ENCODE data around the gene PTPN14. TPM values are rescaled to one million over a fixed set of nuclear protein-coding genes. Genes with fewer than 3 reads are reported as not detected.

The PTPN14 gene
- total RNA-seq, 1 donor from 2014 or later: 20.7 TPM

DNA sequence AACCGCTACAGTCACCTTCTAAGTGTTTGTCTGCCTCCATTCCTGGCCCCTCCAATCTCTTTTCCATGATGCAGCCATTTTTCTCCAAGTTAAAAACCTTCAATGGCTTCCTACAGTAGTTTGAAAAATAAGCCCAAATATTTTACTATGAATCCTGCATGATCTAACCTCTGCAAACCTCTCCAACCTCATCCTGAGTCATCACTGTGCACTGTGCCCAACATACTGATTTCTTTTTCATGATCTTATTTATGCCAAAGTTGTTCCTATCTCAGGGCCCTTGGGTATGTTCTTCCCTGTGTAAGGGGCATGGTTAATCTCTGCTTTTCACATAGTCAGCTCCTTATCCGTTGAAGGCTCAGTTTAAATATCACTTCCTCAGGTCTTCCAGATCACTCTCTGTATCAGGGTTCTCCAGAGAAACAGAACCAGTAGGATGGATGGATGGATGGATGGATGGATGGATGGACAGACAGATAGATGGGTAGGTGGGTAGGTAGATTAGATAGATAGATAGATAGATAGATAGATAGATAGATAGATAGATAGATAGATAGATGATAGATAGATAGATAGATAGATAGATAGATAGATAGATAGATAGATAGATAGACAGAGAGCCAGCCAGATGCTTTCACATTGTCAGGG lies 18.1 kb upstream of the PTPN14 start:
- intact Hi-C loops (cut with micrococcal nuclease): no loop called here

DNA sequence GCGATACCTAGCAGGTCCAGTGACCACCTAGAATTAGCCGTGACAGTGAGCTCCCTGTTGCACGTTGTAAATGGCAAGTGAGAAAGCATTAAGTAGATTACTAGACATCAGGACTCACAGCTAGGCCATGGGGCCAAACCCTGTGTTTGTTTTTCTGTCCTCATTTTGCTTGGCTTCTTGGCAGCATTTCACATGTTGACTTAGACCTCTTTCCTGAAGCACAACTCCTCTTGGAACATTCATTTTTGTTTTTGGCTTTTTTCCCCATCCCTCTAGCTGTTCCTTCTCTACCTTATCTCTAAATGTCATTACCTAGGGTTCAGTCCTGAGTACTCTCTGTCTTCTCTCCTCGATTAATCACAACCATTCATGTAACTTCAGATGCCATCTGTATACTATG lies 16.9 kb upstream of the PTPN14 start:
- intact Hi-C loops (cut with micrococcal nuclease): no loop called here

DNA sequence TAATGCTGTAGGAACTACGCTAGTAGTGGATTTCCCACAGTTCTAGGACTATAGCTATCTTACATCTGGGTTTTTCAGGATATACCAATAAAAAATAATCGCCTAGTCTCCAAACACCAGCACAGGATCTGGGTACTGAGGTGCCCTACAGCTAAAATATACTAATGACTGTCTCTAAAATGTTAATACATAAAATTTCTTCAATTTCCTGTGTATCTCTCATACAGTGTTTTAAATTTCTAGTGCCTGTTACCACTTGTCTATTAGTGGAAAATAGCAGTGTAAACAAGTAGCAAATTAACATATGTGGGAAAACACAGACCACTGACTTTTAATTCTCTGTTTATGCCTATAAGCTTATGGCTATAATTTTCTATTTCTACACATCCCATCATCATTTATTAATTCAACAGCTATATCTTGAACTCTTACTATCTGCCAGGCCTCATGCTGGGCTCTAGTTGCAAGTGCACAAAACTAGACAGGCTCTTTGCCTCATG lies 16.1 kb upstream of the PTPN14 start:
- intact Hi-C loops (cut with micrococcal nuclease): no loop called here

DNA sequence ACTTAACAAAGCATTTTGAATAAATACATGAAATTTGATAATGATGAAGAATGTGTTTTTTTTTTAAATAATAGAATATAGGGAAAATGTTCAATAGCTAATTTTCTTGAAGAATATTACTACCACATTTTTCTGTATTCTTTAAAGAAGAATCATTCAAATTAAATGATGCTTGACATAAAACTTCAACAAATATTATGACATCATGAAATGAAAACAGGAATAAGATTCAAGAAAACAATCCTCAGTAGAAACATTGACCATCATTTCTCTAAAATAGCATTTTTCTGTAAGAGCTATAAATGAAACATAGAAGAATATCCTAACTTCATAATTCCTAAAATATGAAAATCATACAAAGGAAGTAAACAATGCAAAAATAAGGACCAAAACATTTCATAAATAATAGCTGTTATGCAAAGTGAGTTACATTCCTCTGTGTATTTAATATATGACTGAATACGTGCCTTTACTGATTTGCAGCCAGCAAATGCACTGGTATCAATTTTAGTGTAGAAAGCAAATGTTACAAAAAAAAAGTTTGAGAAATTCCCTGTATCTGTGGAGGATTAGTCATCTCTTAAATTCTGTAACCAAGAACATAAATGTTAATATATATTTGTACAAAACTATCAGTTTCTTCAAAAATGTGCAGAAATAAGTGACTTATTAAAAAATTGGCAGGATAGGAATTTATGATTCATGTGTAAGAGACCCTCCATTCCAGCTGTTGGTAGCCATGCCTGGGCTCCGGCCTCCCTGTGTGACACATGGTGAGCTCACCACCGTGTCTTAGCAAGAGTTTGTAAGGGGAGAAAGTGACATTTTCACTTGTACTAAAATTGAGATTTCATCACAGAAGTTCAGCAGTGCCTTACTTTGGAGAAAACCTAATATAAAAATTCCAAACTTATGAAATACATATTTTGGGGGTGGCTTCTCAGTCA lies 15.0 kb upstream of the PTPN14 start:
- intact Hi-C loops (cut with micrococcal nuclease): no loop called here

DNA sequence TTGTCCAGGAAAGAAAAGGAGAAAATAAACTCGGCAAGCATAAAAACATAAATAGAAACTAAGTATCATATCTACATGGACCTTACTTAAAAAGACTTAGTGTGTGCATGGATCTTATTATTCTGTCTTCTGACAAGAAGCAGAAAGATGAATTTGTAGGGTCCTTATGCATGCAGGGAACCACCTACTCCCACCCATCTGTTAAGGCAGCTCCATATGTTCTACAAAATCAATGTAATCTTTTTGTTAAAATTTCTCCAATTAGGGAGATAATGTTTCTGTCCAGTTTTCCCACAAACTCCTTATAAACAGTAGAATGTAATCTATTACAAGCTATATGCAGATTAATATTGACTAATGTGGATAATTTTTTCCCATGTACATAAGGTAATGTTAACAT lies 13.9 kb upstream of the PTPN14 start:
- intact Hi-C loops (cut with micrococcal nuclease): no loop called here

DNA sequence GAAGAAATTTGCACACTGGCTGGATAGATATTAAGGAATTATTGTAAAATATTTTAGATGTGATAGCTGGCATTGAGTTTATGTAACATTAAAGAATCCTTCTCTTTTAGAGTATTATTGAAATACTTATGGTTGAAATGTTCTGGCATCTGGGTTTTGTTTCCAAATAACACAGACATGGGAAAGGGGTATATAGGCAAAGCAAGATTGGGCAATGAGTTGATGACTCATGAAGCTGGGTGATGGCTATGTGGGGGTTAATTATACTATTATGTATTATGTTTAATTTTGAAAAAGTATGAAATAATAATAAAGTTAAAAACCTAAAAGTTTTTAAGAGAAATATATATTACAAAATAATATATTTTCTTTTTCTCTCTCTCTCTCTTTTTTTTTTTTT lies 12.5 kb upstream of the PTPN14 start:
- intact Hi-C loops (cut with micrococcal nuclease): no loop called here

DNA sequence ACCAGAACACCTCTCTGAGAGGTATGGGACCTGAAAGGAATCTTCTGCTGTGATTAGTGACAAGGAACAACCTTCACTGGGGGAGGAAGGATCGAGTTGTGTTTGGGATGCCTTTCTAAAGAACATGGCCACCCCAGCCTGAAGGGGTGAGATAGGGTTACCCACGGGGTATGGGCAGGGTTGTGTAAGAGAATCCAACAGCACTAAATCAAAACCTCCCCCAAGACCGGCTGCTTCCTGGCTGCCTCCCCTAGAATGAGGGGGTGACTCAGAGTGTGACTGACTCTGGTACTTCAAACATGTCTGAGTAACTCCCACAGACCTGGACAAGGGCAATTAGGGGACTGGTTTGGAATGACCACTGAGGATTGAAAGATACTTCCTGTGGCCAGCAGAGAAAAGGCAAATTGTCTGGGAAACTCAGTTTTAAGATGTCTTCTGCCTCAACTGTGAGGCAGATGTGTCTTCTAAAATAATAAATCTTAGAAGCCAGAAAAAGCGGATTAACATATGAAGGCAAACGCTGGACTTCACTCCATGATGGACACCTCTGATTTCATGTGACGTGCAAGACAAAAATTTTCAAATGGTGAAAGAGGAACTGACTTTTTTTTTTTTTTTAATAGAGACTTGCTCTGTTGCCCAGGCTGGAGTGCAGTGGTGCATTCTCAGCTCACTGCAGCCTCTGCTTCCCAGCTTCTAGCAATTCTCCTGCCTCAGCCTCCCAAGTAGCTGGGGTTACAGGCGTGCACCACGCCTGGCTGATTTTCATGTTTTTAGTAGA lies 6.7 kb upstream of the PTPN14 start:
- intact Hi-C loops (cut with micrococcal nuclease): no loop called here

DNA sequence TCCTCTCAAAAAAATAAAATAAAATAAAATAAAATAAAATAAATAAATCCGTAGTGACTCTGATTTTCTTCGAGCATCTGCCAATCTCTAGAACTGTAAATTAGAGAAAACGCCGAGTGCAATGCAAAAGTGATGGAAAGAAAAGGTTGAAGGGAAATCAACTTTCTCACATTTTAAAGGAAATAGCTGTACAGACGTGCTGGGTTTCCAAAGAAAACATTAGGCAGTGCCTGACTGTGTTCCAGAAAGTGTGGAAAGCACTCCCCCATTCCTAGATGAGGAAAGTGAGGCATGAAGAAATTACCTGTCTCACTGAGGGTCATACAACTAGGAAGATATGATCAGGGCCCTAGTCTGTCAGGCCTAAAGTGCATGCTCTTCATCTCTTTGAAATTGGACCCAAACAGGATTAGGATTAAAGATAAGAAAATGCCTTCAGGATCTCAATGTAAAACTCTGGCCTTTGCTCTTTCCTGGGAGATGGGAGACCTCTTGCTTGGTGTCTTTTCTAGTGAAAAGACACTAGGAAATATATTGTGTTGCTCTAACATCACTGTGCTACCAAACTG lies 1.8 kb upstream of the PTPN14 start:
- intact Hi-C loops (cut with micrococcal nuclease): loop anchor here (5.0 kb wide), 1 partner anchor 111 kb away; no protein-coding TSS in a partner anchor

DNA sequence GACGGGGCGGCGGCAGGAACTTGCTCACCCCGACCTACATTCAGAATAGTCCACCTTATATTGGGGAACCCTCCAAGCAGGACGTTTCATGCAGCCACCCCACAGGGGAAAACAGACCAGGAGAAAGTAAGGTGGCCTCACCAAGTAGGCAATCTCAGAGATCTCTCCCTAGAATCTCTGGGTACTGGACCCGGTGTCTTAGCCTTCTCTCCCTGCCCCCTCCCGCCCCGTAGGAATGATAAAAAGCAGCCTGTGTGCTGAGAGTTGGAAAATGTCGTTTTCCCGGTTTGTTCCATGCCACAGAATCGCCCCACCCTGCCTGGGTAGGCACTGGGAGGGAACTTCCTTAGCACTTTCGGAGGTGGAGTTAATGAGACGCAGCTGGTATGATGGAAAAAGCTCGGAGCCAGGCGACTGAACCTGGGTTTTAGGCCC lies 789 bp upstream of the PTPN14 start:
- intact Hi-C loops (cut with micrococcal nuclease): loop anchor here (1.0 to 5.0 kb wide), 2 partner anchors 51 to 110 kb away; partner anchors contain the start of gene CENPF

DNA sequence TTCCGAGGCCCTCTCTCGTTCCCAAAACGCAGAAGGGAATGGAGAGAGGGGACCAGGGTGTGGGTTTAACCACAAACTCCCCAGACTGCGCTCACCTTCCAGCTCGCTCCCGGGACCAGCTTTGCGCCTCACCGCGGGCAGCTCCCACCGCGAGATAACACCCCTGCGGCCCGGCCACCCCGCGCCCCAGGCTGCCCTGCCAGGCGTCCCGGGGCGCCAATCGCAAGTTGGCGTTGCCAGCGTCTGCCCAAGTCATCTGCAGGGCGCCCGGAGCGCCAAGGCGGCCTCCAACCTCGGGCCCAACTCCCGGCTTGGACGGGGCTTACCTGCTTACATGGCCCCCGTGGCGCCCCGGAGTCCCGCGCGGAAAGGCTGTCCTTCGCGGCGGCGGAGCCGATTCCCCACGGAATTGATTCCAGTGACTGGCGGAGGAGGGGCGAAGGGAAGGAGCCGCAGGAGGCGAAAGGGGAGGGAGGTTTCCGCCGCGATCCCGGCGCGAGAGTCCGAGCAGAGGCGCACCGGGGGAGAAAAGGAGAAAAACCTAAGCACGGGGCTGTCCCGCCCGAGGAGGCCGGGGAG lies 456 bp downstream of the PTPN14 start:
- intact Hi-C loops (cut with micrococcal nuclease): loop anchor here (1.0 to 5.0 kb wide), 3 partner anchors 34 to 163 kb away; no protein-coding TSS in a partner anchor

DNA sequence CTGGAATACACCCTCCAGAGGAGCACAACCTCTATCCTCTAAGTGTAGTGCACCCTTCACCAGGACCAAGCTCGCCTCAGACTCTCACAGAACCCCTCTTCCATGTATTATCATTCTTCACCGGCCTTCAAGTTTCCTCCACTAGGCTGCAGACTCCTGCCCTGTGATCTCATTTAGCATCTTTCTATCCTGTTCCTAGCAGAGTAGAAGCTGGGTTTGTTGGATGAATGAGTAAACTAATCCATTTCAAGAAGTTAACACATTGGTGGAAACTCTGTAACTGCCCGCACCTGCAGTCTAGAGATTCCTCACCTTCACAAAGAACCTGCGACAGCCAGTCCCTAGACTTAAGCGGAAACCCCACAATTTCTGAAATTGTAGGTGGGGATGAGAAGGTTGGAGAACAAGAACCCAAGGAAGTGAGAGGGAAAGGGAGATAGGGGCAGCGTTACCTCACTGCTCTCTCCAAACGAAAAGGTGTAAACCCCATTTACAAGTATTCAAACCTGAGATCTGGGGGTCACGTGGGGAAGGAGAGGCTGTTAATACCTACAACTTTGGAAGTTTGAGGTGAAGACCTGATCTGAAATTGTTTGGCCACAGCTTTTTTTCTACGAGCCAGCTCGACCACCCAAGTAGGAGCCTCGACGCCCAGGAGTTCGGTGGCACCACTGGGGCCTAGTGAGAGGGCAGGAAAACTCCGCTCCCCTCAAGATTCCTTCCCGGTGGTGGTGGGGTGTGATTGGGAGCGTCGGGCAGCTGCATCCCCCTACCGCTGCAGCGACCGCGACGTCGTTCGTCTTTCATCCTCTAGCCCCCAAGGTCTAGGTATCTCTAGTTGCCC lies 1.2 kb downstream of the PTPN14 start:
- intact Hi-C loops (cut with micrococcal nuclease): loop anchor here (2.0 to 5.0 kb wide), 2 partner anchors 35 to 108 kb away; no protein-coding TSS in a partner anchor

DNA sequence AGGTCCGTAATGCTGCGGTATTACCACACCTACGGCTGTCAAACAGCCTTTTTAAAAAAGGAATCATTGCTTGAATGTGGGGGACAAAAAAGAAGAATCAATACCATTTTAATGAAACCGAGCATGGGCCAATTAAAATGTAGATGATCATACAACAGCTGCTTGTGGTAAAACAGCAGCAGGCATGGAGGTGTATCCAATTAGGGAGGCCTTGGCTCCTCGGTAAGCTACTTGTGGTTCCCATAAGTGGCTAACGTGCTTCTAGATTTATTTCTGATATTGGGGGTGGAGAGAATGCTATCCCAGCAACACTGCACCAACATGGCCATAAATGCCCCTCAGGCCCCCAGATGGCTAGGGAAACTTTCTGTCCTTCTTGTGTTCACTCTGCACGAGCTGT lies 1.8 kb downstream of the PTPN14 start:
- intact Hi-C loops (cut with micrococcal nuclease): loop anchor here (2.0 to 5.0 kb wide), 2 partner anchors 35 to 107 kb away; no protein-coding TSS in a partner anchor

DNA sequence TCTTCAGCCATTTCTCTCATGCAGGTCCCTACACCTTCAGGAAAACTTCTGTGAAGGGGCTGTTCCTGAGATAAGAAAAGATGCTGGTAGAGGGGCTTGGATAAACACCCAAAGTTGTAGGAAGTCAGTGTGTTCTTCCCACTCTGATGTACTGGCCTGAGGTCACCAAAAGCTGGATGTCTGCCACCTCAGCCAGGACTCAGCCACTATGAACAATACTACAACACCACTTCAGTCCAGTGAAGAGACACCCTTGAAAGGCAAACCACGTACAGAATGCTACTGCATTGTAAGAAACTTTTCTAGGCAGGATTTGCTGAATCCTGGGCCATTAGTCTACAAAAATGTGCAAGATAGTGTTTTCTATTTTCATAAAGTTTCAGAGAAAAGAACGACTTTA lies 2.4 kb downstream of the PTPN14 start:
- intact Hi-C loops (cut with micrococcal nuclease): no loop called here

DNA sequence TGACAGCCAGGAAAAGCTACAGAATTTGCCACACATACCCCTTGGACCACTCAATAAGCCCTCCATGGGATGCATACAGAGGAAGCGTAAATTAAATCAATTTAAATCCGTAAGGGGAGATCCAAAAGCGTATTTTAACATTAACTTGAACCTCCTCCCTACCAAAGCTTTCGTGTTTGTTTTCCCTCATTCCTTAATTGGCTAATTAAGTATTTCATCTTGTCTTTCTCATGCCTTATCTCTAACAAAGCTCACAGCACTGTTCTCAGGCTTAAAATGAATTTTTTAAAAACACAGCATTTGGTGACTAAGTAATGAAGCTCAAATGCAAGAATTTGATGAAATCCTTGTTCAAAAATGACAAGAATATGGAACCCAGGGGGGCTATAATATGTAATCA lies 3.1 kb downstream of the PTPN14 start:
- intact Hi-C loops (cut with micrococcal nuclease): no loop called here

DNA sequence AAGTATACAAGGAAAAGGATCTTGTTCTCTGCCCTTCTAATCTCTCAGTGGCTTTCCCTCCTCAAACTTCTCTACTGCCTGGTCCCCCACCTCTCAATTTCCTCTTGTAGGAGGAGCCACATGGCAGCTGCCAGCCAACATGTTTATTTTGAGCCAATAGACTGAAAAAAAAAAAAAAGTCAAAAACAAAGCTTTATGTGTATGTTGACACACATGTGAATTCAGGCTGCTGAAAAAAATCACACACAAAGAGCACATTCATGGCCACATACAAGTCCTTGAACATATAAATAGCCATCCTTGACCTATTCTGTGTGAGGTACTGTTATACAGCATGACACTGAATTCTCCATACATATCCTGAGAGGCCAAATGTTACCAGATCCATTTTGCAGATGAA lies 3.7 kb downstream of the PTPN14 start:
- intact Hi-C loops (cut with micrococcal nuclease): no loop called here

DNA sequence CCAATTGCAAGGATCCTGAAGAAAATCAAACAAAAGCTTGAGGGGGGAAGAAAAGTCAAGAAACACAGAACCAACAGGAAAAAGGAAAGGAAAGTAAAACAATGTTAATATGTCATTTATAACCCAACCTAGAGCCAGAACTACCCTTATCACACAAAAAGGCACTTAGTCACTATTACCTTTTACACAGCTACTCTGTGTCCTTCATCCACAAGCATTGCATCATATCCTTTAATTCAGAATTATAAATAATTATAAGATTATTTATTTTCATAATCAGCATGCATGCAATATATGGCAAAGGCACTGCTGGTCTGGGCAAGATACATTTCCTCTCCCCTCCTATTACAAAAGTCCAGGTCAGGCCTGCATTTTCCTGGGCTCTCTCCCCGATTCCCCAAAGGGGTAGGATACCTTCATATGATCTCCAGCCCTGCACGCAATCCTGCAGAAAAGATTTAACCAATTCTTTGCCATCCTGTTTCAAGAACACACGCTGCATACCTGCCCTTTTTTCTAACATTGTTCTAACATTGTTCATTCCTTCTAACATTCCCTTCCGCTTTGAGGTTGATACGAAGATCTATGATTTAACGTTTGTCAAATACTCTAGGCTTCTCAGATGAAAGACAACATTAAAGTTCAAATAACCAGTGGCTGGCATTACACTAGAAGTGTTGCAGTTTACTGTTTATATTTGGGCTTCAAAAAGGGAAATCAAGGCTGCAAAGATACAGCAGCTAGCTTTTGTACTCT lies 4.3 kb downstream of the PTPN14 start:
- intact Hi-C loops (cut with micrococcal nuclease): no loop called here

DNA sequence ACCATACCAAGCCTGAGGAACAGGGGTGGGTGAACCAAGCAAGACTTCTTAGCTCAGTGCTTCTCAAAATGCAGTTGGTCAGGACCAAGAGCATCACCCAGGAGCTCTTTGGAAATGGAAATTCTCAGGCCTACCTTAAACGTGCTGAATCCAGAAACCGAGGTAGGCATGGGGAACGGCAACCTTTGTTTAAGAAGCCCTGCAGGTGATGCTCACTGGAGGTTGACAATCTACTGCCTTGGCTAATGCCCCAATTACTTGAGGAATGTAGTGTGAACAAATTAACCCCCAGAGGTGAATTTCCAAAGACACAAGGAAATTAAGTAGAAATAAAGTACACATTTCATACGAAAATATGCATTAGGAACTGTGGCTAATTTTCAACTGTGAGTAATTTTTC lies 5.3 kb downstream of the PTPN14 start:
- intact Hi-C loops (cut with micrococcal nuclease): no loop called here

DNA sequence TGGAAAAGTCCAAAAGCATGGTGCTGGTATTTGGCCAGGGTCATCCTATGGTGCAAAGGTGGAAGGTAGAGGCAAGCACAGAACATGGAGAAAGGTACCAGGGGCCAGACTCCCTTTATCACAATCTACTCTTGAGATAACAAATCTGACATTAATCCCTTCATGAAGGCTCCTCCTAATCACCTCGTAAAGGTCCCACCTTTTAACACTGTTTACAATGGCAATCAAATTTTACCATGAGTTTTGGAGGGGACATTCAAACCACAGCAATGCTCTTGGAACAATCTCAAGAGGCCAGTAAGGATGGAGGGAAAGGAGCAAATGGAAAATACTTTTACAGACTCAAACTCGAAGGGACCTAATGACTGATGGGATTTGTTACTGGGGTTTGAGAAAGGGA lies 6.1 kb downstream of the PTPN14 start:
- intact Hi-C loops (cut with micrococcal nuclease): no loop called here

DNA sequence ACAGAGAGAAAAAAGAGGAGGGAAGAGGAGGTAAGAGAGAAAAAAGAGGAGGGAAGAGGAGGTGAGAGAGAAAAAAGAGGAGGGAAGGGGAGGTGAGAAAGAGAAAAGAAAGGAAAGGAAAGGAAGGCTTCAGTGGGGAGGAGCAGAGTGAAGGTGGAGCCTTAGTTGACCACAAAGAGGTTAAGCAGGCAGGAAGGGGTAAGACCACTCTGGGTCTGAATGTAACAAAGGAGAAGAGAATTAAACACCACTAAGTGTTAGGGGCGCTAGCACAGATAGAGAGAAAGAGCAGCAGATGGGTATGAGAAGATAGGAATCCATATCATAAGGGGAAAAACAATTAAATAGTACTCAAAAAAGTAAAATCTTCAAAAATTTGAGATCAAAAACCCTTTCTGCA lies 6.6 kb downstream of the PTPN14 start:
- intact Hi-C loops (cut with micrococcal nuclease): no loop called here
